Inferior parietal cortex (tissue), 1 donor: ENCODE data around the gene TPTE.
"Not testable (repeated sequence)": the region's sequence is repeated elsewhere in the genome, so short reads cannot be mapped to it uniquely, and the experiment has no call there.

Source experiments
- DNase-seq: peaks from one replicate; pipeline ENCODE4 v3.0.0-alpha.2; 2016; ENCODE audit errors: extremely low spot score

TPTE gene

DNA sequence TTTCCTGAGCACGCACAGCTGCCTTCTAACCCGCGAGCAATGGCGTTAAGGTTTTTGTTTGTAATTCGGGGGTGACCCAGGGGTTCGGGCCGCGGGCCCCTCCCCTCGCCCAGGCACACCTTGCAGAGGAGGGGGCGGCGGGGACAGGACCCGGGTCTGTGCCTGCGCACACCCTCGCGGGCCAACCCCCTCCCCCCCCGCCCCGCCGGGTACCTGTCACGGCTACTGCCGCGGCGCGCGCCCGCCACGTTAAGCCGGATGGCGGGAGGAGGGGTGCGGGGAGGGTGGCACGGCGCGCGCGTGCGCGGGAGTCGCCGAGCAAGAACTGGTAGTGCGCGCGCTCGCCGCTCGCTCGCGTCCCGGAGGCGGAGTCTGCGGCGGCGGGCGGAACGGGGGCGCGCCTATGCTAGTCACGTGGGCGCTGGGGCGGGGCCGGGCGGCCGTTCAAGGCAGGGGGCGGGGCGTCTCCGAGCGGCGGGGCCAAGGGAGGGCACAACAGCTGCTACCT lies at the start of gene TPTE:
Gene TPTE (plus strand): TSS at position 493 of the 508 bp plus-strand sequence. CDS start 17,141 bp downstream, outside the sequence.
- DNase-seq = no peak

DNA sequence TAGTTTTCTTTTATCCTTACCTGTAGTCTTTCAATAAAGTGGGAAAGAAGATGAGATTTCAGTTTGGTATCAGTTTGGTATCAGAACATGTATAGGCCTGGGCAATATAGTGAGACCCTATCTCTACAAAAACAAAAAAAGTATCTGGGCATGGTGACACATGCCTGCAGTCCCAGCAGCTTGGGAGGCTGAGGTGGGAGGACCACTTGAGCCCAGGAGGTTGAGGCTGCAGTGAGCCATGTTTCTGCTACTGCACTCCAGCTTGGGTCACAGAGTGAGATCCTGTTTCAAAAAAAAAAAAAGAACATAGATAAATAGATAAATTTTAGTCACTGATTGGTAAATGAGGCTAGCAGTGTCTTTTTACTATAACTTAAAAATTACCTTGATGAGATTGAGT lies 49.4 kb upstream of the TPTE start:
- DNase-seq = not testable (repeated sequence)

DNA sequence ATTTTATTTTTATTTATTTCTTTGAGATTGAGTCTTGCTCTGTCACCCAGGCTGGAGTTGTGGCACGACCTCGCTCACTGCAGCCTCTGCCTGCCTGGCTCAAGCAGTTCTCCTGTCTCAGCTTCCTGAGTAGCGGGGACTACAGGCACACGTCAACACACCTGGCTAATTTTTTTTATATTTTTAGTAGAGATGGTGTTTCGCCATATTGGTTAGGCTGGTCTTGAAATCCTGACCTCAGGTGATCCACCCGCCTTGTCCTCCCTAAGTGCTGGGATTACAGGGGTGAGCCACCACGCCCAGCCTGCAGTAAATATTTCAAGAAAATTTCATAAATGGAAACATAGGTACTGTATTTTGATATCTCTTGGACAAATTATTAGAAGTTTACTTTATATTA lies 43.6 kb upstream of the TPTE start:
- not testable (repeated sequence) for DNase-seq

DNA sequence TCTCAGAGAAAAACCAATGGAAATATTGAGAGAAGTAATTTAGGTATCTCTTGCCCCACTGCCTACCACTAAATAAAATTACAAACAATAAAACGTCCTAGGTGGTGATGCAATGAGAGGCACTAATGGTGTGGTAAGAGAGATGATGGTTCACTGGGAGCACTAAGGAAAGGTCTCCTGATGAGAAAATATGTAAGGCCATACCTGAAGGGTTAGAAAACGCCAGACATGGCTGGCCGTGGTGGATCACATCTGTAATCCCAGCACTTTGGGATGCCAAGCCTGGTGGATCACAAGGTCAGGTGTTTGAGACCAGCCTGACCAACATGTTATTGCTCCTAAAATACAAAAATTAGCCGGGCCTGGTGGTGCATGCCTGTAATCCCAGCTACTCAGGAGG lies 41.5 kb upstream of the TPTE start:
- not testable (repeated sequence) for DNase-seq

DNA sequence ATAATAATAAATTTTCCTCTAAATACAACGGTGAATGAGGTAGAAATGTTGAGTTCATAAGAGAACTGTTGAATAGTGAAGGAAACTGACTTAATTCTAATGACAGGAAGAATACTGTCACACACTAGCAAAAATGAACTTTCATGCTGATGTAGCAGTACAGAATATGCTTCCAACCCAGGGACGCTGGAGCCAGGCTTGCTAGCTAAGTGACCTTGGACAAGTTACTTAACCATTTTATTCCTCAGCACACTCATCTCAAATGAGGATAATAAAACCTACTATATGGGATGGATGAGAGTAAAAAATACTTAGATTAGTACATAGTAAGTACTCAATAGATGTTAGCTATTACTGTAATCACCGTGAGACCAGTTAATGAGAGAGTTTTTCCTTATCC lies 36.5 kb upstream of the TPTE start:
- DNase-seq = not testable (repeated sequence)

DNA sequence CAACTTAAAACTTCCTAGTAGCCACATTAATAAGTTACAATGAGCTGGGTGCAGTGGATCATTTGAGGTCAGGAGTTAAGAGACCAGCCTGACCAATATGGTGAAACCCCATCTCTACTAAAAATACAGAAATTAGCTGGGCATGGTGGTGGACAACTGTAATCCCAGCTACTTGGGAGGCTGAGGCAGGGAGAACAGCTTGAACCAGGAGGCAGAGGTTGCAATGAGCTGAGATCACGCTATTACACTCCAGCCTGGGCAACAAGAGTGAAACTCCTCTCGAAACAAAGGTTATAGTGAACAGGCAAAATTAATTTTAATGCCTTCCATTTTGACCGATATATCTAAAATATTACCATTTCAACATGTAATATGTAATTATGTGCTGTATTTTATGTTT lies 30.9 kb upstream of the TPTE start:
- not testable (repeated sequence) for DNase-seq

DNA sequence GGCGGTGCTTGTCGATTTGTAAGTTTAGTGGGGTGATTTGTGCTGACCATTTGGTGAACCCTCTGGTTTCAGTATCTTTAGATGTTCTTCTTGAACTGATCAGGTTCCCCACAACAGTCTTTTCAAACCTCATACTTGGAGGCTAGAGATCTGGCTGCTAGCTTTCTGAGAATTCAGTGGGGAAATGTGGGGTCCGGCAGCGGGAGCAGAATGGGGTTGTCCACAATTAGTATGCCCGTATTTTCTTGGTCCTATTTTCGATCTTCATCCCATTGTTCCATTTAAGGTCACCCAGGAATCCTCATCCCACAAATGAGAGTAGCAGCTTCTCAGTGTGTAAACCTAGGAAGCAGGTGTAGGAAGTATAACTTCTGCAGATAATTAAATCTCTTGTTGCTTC lies 10.3 kb upstream of the TPTE start:
- no peak for DNase-seq

DNA sequence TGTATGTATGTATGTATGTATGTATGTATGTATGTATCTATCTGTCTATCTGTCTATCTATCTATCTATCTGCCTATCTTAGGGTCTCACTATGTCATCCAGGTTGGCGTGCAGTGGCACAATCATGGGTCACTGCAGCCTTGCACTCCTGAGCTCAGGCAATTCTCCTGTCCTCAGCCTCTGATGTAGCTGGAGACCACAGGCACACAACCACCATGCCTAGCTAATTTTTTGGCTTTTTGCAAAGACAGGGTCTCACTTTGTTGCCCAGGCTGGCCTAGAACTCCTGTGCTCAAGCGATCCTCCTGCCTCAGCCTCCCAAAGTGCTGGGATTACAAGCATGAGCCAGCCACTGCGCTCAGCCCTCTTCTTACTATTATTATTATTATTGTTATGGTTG lies 4.5 kb upstream of the TPTE start:
- DNase-seq = not testable (repeated sequence)

DNA sequence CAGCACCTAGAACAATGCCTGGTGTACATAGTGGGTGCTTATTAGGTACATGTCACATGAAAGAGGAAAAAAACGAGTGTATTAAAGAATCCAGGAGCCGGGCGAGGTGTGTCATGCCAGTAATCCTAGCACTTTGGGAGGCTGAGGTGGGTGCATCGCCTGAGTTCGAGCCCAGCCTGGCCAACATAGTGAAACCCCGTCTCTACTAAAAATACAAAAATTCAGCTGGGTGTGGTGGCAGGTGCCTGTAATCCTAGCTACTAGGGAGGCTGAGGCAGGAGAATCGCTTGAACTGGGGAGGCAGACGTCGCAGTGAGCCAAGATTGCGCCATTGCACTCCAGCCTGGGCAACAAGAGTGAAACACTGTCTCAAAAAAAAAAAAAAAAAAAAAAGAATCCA lies 3.5 kb upstream of the TPTE start:
- DNase-seq = not testable (repeated sequence)

DNA sequence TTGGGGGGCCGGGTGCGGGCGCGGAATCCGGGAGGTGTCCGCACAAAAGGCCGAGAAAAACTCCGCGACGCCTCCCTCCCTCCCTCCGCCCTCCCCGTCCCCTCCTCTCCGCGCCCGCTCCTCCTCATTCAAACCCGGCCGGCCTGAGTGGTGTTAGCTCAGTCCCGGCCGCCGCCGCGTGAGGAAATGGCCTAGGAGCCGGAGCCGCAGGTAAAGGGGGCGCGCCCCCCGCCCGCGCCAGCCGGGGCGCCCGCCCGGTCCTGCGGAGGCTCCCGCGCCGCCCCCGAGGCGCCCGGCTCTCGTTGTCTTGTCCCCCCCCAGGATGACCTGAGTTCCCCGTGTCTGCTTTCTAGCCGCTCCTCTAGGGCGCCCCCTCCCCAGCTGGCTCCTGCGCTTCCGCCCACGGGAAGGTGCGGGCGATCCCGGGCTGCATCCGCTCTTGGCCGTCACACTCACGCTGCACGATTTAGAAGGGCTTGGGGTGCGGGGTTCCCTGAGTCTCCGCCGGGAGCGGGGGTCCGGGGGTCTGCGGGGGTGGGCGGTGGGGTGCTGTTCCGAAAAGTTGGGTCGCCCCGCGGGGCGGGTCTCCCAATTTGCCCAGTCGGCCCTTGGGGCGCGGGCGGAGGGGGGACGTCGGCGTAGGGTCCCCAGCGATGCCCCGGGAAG lies 585 bp downstream of the TPTE start:
- not testable (repeated sequence) for DNase-seq

DNA sequence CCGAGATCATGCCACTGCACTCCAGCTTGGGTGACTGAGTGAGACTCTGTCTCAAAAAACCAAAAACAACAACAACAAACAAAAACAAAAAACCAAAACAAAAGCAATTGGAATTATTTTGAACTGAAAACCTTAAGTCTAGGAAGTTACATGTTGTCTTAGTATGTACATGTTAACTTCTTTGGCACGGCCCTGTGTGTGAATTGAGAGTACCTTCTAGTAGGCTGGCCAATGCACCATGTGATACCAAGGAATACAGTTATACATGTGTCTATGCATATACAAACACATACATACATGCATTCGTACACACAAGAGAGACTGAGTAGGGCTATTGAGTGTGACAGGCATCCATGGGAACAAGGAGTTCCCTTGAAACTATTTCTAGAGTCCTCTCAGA lies 18.6 kb downstream of the TPTE start:
- DNase-seq = no peak

DNA sequence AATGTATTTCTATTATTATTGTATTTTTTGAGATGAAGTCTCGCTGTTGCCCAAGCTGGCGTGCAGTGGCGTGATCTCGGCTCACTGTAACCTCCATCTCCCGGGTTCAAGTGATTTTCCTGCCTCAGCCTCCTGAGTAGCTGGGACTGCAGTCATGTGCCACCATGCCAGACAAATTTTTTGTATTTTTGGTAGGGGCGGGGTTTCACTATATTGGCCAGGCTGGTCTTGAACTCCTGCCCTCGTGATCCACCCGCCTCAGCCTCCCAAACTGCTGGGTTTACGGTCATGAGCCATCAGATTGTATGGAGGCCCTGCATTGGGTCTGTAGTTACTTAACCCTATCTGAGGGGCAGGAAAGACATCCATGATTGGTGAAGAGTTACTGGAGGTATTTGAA lies 23.0 kb downstream of the TPTE start:
- DNase-seq = not testable (repeated sequence)

DNA sequence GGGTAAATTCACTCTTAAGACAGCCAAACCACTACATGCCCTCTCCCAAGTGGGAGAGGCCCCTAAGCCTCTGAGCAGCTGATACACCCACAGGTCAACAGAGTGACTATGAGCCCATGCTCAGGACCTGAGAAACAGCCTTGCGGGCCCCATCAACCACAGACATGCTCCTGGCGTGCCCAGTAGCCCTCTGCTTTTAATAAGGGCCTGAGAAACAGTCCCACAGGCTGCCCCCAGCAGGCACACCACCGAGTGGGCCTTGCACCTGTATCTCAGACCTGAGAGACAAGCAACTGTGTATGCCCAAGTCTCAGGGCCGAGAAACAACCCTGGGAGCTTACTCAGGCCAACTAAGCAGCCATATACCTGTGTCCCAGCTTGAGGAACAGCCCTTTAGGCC lies 26.5 kb downstream of the TPTE start:
- not testable (repeated sequence) for DNase-seq

DNA sequence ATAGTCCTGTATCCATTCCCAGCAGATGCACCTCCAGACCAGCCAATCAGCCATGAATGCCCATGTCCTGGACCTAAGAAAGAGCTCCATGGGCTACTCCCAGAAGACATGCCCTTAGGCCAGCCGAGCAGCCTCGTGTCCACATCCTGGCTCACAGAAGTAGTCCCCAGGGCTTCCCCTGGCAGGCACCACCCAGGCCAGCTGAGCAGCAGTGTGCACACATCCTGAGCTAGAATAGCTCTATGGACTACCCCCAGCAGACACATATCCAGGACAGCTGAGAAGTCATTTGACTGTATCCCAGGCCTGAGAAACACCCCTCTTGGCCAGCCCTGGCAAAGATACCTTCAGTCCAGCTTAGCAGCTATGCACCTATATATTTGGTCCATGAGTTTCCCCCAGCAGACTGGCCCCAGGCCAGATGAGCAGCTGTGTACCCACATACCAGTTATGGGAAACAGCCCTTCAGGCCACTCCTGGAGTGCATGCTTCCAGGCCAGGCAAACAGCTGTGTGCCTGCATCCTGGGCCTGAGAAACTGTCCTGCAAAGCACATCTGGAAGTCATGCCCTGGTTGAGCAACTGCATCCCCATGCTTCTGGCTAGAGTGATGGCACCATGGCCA lies 27.1 kb downstream of the TPTE start:
- DNase-seq = not testable (repeated sequence)

DNA sequence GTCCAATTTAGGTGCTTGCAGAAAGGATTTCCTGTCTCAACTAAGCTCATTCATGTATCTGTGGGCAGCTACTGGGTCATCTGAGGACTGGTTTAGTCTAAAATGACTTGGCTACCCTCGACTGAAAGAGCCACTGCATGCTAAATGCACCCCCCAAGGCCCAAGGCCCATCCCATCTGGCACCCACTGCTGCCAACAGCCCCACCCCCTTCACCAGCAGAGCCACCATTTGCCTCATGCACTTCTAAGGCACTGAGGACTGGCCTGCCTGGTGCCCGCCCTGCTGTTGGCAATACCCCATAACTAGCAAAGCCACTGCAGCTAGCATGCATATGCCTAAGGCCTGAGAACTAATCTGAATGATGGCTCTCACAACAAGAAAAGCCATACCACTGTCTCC lies 49.4 kb downstream of the TPTE start:
- DNase-seq = not testable (repeated sequence)

DNA sequence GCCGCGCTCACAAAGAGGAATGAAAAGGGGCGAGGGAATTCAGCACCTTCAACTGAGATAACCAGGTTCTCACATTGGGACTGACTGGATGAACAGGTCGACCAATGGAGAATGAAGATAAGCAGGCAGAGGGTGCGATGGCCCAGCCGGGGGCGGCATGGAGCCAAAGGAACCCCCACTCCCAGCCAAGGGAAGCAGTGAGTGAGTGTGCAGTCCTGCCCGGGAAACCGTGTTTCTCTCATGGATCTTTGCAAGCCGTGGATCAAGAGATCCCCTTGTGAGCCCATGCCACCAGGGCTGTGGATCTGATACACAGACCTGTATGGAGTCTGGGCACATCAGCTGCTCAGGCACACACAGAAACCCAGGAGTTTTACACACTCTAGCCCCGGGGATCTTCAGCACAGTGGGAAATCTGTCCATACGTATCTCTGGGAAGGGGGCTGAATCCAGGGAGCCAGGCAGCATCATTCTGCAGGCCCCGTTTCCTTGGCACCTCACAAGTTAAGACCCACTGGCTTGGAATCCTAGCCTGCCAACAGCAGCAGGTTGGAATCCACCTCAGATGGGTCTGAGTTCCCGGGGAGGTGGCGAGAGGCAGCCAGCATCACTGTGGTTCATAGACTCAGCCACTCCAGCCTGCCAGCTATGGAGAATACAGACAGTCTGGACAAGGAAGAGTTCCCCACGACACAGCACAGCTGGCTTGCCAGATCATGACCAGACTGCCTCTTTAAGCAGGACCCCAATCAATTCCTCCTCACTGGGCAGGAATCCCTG lies 53.3 kb downstream of the TPTE start:
- not testable (repeated sequence) for DNase-seq

DNA sequence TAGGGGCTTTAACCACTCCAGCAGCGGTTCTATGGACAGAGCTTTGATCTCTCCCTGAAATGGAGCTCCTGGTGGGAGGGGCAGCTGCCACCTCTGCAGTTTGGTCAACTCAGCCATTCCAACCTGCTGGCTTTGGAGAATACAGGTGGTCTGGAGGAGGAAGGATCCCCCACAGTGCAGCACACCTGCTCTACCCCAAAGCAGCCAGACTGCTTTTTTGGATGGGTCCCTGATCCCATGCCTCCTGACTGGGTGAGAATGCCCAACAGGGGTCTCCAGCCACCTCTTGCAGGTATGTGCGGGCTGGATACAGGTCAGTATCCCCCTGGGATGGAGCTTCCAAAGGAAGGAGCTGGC lies 53.9 kb downstream of the TPTE start:
- DNase-seq = no peak

DNA sequence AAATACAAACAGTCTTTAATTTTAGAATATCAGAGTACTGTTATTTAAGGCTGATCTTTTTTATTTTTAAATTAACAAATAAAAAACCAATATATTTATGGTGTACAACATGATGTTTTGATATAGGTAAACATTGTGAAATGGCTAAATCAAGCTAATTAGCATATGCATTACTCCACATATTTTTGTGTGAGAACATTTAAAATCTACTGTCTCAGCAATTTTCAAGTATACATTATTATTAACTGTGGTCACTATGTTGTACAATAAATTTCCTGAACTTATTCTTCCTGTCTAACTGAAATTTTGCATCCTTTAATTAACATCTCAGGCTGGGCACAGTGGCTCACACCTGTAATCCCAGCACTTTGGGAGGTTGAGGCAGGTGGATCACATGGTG lies 57.5 kb downstream of the TPTE start:
- DNase-seq = not testable (repeated sequence)

DNA sequence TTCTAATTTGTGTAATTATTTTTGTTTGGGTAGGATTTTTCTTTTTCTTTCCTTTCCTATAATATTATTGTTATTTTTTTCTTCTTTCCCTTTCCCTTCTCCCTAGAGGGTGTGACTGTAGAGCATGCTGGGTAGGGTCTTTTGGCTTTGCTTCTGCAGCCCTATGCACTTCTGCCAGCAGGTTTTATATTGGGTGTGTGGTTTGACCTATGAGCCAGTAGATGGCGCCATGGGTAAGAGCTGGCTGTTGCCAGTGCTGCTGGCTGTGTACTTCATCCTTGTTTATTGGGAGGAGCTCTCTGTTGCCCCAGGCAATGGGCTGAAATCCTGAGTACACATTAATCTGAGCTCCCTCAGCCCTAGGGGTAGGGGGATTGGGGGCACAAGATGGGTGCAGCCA lies 67.7 kb downstream of the TPTE start:
- DNase-seq = not testable (repeated sequence)

DNA sequence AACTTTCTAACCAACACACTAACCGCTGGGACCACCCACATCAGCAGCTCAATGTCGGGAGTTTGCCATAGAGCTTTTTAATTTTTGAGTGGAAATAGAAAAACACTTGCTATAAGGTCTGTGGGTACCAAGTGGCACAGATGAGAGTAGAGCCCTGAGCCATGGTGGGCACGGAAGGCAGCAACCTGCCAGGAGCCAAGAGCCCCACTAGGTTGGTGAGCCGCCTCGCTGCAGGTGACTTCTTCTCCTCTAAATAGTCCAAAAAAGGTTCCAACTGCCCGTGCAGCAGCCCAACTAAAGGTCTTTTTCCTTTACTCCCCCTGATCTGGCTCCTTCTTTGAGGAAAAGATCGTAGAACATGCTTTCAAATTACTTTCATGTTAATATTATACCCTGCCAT lies 85.7 kb downstream of the TPTE start:
- DNase-seq = not testable (repeated sequence)

DNA sequence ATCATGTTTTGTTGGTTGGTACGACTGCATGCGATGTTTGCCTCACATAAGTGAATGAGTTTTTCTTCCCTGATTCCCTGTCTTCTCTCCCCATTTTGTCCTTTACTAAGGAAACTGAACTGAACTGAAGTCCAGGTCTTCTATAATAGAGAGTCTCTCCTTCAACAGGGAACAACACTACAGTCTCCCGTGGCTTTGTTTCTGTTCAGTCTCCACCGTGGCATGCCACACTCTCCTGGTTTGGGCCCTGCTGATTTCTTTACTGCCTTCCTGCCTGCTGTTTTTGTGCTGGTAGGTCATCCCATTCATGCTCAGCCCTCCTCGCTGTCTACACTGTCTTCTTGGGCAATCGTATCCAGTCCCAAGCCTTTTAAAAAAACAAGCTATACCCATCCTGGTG lies 92.9 kb downstream of the TPTE start:
- DNase-seq = not testable (repeated sequence)

DNA sequence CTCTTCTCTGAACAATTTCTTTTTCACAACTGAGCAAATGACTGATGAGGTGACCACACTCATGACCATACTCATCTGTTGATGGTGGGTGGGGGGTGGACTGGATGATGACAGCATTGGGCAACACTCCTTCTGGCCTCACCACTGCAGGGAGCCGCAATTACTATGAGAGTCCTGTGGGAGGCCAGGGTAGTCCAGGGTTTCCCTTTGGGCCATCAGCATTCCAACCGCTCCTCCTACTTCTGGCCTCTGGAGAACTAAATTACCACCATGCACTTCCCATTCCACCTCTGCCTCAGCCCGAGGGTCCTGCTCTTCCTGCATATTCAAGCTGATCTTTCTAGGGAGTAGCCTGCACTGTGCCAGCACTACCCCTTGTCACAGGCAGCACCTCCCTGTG lies 94.7 kb downstream of the TPTE start:
- DNase-seq = not testable (repeated sequence)

DNA sequence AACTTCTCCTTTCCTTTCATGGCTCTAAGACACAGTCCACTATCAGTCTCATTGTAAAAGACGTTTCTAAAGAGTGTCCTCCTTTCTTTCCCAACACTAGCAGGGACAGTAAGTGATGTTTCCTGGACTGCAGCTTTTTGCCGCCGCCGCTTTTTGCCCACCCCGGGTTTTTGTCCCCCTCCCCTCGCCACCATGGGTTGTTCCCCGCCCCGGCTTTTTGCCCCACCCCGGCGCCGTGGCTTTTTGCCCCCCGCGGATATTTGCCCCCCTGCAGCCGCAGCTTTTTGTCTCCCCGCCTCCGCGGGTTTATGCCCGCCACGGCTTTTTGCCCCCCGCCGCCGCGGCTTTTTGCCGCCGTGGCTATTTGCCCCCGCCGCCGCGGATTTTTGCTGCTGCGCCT lies 95.2 kb downstream of the TPTE start:
- DNase-seq = no peak
